Stimulated activated CD4-positive, alpha-beta T cell treated with anti-CD3 and anti-CD28 coated beads, Interleukin-4, amount 100 ng/mL, for 4 hours (primary cell): ENCODE data around the gene SLC36A3.
"Not testable (repeated sequence)": the region's sequence is repeated elsewhere in the genome, so short reads cannot be mapped to it uniquely, and the experiment has no call there.

ENCODE experiments used
- DNase-seq, 2 experiments: peaks; one replicate each; pipeline ENCODE4 v3.0.0-alpha.2; 2020

Gene SLC36A3

DNA sequence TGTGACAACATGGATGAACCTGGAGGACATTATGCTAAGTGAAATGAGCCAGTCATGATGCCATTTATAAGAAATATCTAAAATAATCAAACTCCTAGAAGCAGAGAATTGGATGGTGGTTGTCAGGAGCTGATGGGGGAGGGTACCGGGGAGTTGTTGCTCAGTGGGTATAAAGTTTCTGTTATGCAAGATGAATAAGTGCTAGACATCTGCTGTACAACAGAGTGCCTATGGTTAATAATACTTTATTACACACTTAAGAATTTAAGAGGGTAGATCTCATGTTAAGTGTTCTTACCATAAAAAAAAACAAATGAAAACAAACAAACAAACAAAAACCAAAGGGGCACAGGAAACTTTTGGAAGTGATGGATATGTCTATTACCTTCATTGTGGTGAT, 66.7 kb downstream of the SLC36A3 start:
- no peak for DNase-seq

DNA sequence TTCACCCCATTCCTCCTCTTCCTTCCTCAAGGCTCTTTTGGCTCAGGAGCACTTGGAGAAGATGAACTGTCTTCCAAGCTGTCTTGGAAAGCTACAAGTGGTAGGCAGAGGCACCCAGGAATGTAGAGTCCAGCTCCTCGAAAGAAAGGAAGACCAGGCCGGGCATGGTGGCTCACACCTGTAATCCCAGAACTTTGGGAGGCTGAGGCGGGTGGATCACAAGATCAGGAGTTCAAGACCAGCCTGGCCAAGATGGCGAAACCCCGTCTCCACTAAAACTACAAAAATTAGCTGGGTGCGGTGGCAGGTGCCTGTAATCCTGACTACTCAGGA, 68.4 kb downstream of the SLC36A3 start:
- DNase-seq = not testable (repeated sequence)

DNA sequence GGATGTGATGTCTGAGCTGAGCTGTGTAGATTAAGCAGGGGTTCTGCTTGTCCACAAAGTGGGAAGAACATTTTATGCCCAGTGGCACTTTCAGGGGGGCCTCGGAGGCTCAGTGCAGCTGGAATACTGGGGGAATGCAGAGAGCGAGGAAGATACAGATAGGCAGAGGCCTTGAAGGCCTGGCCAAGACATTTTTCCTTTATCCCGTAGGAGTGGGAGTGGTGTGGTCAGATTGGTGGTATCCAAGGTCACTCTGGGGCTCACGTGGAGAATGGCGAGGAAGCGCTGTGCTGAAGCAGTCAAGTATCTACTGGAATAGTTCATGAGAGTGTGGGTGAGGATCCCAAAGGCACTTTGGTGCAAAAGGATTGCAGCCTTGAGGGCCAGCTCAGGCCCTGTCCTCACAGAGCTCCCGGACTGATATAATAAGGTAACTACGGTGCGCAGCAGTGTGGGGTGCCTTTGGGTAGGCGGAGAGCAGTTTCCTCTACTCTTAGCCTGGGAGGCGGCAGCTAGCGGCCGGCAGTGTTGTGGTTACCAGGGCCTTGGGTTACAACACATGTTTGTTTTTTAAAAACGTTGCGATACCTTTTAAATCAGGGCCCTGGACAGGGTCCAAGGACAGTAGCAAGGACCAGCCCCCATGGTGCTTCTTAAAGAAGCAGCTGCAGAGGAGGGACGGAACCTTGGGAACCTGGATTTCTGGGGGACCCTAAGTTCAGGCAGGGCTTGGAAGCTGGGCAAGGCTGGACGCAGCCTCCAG, 68.9 kb downstream of the SLC36A3 start:
- DNase-seq = no peak

DNA sequence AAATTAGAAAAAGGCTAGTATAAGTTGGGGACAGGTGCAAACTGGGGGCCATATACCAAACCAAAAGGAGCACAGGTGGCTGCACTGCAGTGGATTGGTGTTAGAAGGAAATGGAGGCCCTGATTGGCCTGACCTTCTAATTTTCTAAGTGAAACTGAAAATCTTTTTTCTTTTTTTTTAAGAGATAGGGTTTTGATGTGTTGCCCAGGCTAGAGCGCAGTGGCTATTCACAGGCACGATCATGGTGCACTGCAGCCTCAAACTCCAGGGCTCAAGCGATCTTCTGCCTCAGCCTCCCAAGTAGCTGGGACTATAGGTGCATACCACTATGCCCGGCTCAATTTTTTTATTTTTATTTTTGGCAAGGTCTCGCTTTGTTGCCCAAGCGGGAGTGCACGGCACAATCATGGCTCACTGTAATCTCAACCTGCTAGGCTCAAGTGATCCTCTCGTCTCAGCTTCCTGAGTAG, 69.9 kb downstream of the SLC36A3 start:
- no peak for DNase-seq

DNA sequence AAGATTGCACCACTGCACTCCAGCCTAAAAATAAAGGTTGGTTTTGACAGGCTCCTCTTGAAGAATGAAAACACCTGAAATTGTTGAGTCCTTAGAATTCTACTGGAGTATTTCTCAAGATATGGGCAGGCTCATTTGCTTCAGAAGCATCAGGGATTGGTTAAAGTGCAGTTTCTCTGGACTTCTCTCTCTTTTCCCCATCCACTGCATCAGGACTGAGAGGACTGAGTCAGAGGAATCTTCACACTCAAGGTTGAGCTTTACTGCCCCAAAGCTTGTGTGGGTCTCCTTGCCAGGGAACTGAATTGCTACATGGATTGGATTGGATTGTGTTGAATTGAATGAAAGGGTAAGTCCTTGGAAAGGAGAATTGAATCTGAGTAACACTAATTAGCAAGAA, 72.2 kb downstream of the SLC36A3 start:
- DNase-seq = no peak

DNA sequence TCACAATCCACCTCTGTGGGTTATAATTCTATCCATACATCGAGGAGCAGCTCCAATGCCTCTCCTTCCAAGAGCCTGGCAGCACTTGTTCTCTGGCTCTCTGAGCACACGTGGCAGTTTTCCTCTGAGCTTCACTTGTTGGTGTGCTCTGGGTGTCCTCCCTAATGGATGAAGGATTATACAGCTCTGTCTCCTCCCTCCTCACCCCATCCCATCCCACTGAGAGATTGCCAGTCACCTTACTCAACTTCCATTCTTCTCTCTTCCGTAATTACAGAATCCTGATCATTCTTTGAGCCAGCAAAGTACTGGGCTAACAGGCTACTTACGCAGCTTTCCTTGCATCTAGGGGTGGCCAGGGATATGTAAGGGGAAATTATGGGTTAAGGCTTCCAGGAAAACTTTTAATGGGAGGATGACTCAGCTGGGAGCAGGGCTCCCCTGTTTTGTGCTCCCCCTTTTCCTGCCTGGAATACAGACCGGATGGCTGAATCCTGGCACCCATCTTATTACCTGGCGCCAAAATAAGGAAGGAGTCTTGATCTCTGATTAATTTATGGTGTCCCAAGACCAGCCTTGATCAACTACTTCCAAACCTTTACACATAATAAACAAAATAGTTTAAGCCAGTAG, 73.4 kb downstream of the SLC36A3 start:
- no peak for DNase-seq

DNA sequence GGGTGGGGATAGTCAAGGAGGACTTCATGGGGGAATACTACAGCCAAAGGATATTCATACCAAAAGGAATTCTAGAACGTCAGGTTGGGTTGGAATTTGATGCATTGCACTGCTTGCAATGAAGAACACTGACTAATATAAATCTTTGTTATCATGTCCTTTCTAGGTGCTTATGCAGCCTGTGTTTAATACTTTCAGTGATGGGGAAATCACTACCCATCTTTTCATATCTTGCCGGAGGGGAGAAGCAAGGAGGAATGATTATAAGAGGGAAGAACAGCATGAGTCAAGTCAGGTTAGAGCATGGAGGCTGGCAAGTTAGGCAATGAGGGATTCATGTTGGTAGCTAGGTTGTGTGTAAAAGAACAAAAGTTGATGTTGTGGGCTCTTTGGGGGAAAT, 74.6 kb downstream of the SLC36A3 start:
- no peak for DNase-seq

DNA sequence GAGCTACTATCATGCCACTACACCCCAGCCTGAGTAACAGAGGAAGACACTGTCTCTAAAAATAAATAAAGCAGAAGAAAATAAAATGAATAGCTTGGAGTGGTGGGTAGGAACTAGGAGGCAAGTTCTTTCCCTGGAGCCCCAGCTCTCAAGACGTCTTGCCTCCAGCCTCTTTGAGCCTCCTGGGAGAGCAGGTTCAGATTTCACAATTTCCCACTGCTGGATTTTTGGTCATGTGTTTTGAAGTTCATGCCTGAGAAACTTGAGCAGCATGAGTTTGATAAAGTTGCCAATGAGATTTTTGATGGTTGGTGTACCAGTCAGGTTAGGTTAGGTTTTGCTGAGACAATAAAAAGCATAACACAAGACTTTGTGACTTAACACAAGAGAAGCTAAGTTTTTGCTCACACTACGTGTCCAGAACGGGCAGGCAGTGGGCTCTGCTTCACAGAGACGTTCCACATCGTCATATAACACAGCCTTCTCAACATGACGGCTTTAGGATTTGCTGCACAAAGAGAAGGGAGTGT, 75.6 kb downstream of the SLC36A3 start:
- no peak for DNase-seq
